Activated T-cell treated with anti-CD3 and anti-CD28 coated beads, Interleukin-2, amount 50 U/mL, for 24 hours (primary cell): ENCODE results near the gene ELP1.
"Not testable (repeated sequence)": the region's sequence is repeated elsewhere in the genome, so short reads cannot be mapped to it uniquely, and the experiment has no call there.

Experiments used
- DNase-seq: peaks from one replicate; pipeline ENCODE4 v3.0.0-alpha.2; 2020
- H3K27ac Mint-ChIP-seq: 2 replicates; pipeline ENCODE4 v1.8.0; 2020; ENCODE audit warnings: mild to moderate bottlenecking, mixed read lengths
- H3K27me3 Mint-ChIP-seq: 2 replicates; pipeline ENCODE4 v1.8.0; 2020; ENCODE audit warnings: mixed read lengths
- H3K36me3 Mint-ChIP-seq: 2 replicates; pipeline ENCODE4 v1.8.0; 2020; ENCODE audit warnings: low read depth, mixed read lengths
- H3K4me1 Mint-ChIP-seq: 2 replicates; pipeline ENCODE4 v1.8.0; 2020; ENCODE audit warnings: low read depth, mixed read lengths
- H3K4me3 Mint-ChIP-seq: 2 replicates; pipeline ENCODE4 v1.8.0; 2020; ENCODE audit warnings: mild to moderate bottlenecking, moderate library complexity, mixed read lengths
- H3K9me3 Mint-ChIP-seq: 2 replicates; pipeline ENCODE4 v1.8.0; 2020; ENCODE audit warnings: mixed read lengths

The ELP1 gene

GRCh38 chr9:108904161-108904560, 29.8 kb downstream of the ELP1 start:
- no peak overlapping the region for H3K27ac Mint-ChIP-seq
- no peaks in the 10 kb centered on the region for H3K27me3 Mint-ChIP-seq
- H3K4me3 Mint-ChIP-seq, result no peak overlapping the region
- H3K36me3 Mint-ChIP-seq, result peaks cover 92% of the 10 kb centered on the region
- H3K9me3 Mint-ChIP-seq, result no peaks in the 10 kb centered on the region
- H3K4me1 Mint-ChIP-seq, result no peaks in the 10 kb centered on the region
- no peak for DNase-seq

- H3K36me3 Mint-ChIP-seq, result peaks cover 92% of the 10 kb centered on the region
- no peak for DNase-seq
- H3K27ac Mint-ChIP-seq, result no peak overlapping the region
- no peaks in the 10 kb centered on the region for H3K27me3 Mint-ChIP-seq
- no peaks in the 10 kb centered on the region for H3K9me3 Mint-ChIP-seq
- no peak overlapping the region for H3K4me3 Mint-ChIP-seq
- H3K4me1 Mint-ChIP-seq, result no peaks in the 10 kb centered on the region
Measured at GRCh38 chr9:108903420-108904103, 30.4 kb downstream of the ELP1 start.

DNA sequence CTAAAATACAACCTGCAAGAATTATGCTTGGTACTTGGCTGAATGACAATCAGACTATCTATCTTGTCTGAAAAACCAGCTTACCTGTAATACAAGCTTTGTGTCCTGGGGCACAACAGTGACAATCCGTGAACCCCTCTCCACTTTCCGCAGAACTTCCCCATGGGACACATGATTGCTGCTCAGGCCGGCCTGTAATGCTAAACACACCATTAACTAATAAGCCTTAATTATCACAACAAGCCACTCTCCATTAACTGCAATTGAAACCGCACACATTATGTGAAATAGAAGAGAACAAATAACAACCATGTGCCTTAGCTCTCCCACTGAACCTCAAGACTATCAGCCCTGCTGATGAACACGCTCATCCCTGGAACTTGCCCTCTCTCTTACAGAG, 33.7 kb downstream of the ELP1 start:
- Mint-ChIP-seq H3K36me3 (peaks cover 92% of the 10 kb centered on the region), H3K27ac (peak overlapping the region; percentile 38), H3K4me3 (no peak overlapping the region), H3K27me3 (no peaks in the 10 kb centered on the region), H3K9me3 (no peaks in the 10 kb centered on the region), H3K4me1 (no peaks in the 10 kb centered on the region)
- no peak for DNase-seq

DNA sequence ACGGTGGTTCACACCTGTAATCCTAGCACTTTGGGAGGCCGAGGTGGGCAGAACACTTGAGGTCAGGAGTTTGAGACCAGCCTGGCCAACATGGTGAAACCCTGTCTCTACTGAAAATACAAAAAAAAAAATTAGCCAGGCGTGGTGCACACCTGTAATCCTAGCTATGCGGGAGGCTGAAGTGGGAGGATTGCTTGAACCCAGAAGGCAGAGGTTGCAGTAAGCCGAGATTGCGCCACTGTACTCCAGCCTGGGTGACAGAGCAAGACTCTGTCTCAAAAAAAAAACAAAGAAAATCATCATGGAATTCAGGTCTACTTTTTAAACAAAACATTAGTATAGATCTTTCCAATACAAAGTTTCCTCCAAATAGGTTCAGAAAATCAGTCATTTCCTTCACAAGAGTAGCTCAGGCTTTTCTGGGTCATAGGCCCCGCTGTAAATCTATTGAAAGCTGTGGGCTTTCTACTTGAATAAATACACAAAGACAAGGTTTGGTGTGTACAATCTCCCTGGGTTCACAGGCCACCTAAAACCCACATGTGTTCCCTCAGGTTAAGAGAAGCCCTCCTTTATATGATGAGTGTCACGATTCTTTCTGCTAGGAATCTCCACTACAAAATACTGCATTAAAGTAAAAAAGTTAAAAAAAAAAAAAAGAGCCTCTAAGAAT, 34.8 kb downstream of the ELP1 start:
- not testable (repeated sequence) for H3K27ac Mint-ChIP-seq, H3K27me3 Mint-ChIP-seq, H3K4me1 Mint-ChIP-seq

GRCh38 chr9:108897324-108898096, 36.4 kb downstream of the ELP1 start:
- Mint-ChIP-seq H3K4me3 (no peak overlapping the region), H3K36me3 (peaks cover 96% of the 10 kb centered on the region), H3K9me3 (no peaks in the 10 kb centered on the region), H3K27ac (no peak overlapping the region), H3K4me1 (no peaks in the 10 kb centered on the region), H3K27me3 (no peaks in the 10 kb centered on the region)
- DNase-seq, result no peak

More for the DNA sequence above, 34.8 kb downstream of the ELP1 start:
- not testable (repeated sequence) for DNase-seq, H3K4me3 Mint-ChIP-seq, H3K9me3 Mint-ChIP-seq
- H3K36me3 Mint-ChIP-seq, result peaks cover 97% of the 10 kb centered on the region

DNA sequence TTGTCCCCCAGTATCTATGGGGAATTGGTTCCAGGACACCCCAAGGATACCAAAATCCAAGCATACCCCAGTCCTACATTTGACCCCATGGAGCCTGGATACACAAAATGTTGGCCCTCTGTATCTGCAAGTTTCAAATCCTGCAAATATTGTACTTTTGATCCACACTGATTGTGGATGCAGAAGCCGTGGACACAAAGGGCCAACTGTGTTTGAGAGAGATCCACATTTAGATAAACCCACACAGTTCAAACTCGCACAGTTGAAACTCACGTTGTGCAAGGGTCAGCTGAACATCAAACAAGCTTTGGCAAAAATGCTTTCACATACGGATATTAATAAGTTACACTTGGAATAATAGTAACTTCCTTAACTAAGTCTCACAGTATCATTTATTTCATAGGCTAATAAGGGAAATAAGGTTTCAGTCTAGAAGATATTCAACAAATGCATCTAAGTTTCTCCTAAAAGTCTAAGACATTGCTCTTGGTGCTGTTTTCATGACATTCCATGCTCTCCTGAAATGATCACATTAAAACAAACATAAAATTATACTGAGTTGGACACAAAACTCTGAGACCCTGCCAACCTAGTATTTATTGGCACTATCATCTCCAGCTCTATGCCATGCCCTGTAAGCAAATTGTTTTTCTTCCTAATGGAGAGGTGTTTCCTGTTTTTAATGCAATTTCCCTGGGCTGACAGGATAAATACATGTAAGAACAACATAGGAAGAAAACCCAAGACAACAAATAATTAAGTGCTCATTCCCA, 39.5 kb downstream of the ELP1 start:
- peaks cover 3% of the 10 kb centered on the region for H3K4me1 Mint-ChIP-seq
- H3K36me3 Mint-ChIP-seq, result peaks cover 98% of the 10 kb centered on the region
- H3K27ac Mint-ChIP-seq, result no peak overlapping the region
- H3K27me3 Mint-ChIP-seq, result no peaks in the 10 kb centered on the region
- H3K9me3 Mint-ChIP-seq, result no peaks in the 10 kb centered on the region
- no peak overlapping the region for H3K4me3 Mint-ChIP-seq
- DNase-seq, result no peak

DNA sequence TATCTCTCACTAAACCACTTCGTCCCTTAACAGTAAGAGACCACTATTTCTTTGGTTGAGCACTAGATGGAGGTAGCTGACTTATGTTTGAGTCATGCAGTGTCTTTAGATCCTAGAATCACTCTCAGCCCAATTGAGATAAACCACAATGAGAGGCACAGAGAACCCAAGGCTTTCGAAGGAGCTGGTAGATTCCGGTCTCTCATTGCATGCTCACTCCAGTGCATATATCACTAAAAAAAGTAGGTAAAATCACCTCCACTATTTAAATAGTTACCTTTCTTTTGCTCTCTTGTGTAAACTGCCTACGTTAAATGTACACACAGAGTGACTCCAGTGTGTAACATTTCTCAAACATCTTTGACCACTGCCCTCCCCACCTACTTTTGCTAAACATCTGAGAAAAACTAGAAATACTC, 44.3 kb downstream of the ELP1 start:
- H3K9me3 Mint-ChIP-seq, result no peaks in the 10 kb centered on the region
- peaks cover 22% of the 10 kb centered on the region for H3K4me1 Mint-ChIP-seq
- H3K4me3 Mint-ChIP-seq, result no peak overlapping the region
- peaks cover 88% of the 10 kb centered on the region for H3K36me3 Mint-ChIP-seq
- DNase-seq, result no peak
- H3K27me3 Mint-ChIP-seq, result no peaks in the 10 kb centered on the region
- H3K27ac Mint-ChIP-seq, result peak overlapping the region; percentile 19

- Mint-ChIP-seq H3K4me3 (peak overlapping the region; percentile 52), H3K4me1 (peaks cover 24% of the 10 kb centered on the region), H3K27ac (peak overlapping the region; percentile 94), H3K36me3 (peaks cover 83% of the 10 kb centered on the region)
- not testable (repeated sequence) for H3K27me3 Mint-ChIP-seq, H3K9me3 Mint-ChIP-seq, DNase-seq
Measured at GRCh38 chr9:108886594-108887271, 47.2 kb downstream of the ELP1 start.

DNA sequence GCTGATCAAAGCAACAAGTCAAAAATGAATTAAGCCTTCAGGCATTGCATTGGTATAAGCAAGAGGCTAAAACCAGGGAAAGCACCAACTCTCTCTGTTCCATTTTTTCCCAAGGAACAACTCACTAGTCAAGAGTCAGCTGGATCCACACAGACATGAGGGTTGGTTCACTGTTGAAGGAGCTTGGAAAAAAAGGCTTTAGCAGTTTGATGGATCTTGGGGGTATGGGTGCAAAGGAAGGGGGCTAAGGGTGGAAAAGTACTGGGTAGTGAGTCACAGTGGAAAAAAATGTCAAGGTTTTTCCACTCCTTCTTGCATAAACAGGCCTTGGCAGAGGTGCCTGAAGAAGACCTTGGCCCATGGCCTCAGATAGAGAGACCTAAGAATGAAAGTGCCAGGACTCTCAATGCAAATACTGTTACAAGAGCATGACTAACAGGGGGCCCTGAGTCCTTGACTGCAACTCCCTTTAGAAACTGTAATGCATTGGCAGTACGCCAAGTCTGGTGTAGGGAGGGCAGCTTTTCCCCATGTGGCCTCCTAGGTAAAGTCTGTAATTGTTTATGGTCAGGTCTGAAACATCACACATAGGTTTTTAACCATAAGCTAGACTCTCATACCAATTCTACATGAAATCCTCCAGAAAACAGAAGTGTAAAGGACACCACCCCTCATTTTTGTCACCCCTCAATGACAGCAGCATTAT, 48.1 kb downstream of the ELP1 start:
- H3K4me1 Mint-ChIP-seq, result peaks cover 24% of the 10 kb centered on the region
- peak overlapping the region; percentile 52 for H3K4me3 Mint-ChIP-seq
- peaks cover 81% of the 10 kb centered on the region for H3K36me3 Mint-ChIP-seq
- peak; percentile 49 for DNase-seq
- no peaks in the 10 kb centered on the region for H3K27me3 Mint-ChIP-seq
- peak overlapping the region; percentile 94 for H3K27ac Mint-ChIP-seq
- no peaks in the 10 kb centered on the region for H3K9me3 Mint-ChIP-seq

GRCh38 chr9:108884701-108885100, 49.2 kb downstream of the ELP1 start:
- peaks cover 80% of the 10 kb centered on the region for H3K36me3 Mint-ChIP-seq
- H3K4me1 Mint-ChIP-seq, result peaks cover 20% of the 10 kb centered on the region
- H3K27me3 Mint-ChIP-seq, result no peaks in the 10 kb centered on the region
- DNase-seq, result no peak
- H3K27ac Mint-ChIP-seq, result no peak overlapping the region
- no peak overlapping the region for H3K4me3 Mint-ChIP-seq
- H3K9me3 Mint-ChIP-seq, result no peaks in the 10 kb centered on the region

DNA sequence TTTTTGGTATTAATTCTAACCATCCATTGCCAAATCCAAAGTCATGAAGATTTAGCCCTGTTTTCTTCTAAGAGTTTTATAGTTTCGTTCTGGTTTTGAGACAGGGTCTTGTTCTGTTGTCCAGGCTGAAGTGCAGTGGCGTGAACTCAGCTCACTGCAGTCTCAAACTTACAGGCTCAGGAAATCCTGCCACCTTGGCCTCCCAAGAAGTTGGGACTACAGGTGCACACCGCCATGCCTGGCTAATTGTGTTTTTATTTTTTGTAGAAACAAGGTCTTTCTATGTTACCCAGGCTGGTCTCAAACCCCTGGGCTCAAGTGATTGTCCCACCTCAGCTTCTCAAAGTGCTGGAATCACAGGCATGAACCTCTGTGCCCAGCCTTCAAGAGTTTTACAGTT, 50.8 kb downstream of the ELP1 start:
- H3K27ac Mint-ChIP-seq, result no peak overlapping the region
- H3K4me3 Mint-ChIP-seq, result no peak overlapping the region
- peaks cover 20% of the 10 kb centered on the region for H3K4me1 Mint-ChIP-seq
- H3K36me3 Mint-ChIP-seq, result peaks cover 80% of the 10 kb centered on the region
- H3K9me3 Mint-ChIP-seq, result no peaks in the 10 kb centered on the region
- DNase-seq, result no peak
- no peaks in the 10 kb centered on the region for H3K27me3 Mint-ChIP-seq

DNA sequence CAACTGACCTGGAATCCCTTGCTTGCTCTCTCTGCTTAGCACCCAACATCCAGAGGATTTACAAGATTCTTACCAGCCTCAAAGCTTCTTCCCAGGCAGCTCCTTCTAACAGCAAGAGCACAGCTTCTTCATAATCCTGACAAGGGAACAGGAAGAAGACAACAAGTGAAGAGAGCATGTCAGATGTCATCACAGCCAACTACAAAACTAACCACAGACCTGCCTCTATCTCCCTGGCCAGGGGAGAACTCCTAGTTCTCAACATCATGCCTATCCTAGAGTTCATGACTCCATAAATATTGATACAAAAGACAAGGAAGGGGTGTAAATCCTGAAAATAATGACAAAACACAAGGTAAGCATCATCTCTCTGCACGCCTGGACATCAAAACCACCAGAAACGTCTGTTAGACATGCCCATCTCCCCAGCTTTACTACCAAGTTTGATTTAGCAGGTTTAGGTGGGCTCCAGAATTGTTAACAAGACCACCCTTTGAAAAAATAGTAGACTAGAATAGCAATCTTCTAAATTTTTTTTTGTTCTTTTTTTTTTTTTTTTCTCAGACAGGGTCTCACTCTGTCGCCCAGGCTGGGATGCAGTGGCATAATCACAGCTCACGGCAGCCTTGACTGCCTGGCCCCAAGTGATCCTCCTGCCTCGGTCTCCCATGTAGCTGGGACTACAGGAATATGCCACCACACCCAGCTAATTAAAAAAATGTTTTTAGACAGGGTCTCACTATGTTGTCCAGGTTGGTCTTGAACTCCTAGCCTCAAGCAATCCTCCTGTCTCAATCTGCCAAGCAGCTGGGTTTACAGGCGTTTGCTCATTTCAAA, 51.7 kb downstream of the ELP1 start:
- Mint-ChIP-seq H3K27ac (no peak overlapping the region), H3K36me3 (peaks cover 82% of the 10 kb centered on the region)

More for the DNA sequence above, 51.7 kb downstream of the ELP1 start:
- H3K27me3 Mint-ChIP-seq, result no peaks in the 10 kb centered on the region
- H3K4me3 Mint-ChIP-seq, result no peak overlapping the region
- DNase-seq, result no peak
- no peaks in the 10 kb centered on the region for H3K9me3 Mint-ChIP-seq
- H3K4me1 Mint-ChIP-seq, result peaks cover 19% of the 10 kb centered on the region
